ENCODE results near the gene TENT4A.

Gene TENT4A

GRCh38 chr5:6705959-6706358 lies 7.3 kb upstream of the TENT4A start:
- peaks cover 11% of the 10 kb centered on the region for H3K4me1 ChIP-seq (ENCODE audit: low read depth, poor library complexity, severe bottlenecking)
- no peak for TF ChIP-seq CTCF (conservative IDR thresholded peaks at IDR 0.05; ENCODE audit: low read depth, low read length)
- no peaks in the 10 kb centered on the region for H3K27me3 ChIP-seq (ENCODE audit: insufficient read depth, low read depth)
- H3K4me2 ChIP-seq: no peak overlapping the region
- H3K4me3 ChIP-seq (IDR thresholded peaks at IDR 0.05; ENCODE audit: insufficient read depth, low read depth, low read length): no peak overlapping the region
- H3K9ac ChIP-seq: no peak overlapping the region
- H2AFZ ChIP-seq (ENCODE audit: low read depth): no peak overlapping the region
- H4K20me1 ChIP-seq (ENCODE audit: insufficient read depth): no peaks in the 10 kb centered on the region
- no peaks in the 10 kb centered on the region for H3K79me2 ChIP-seq (ENCODE audit: insufficient read depth, low read depth)
- H3K27ac ChIP-seq: no peak overlapping the region
- no peaks in the 10 kb centered on the region for H3K36me3 ChIP-seq (ENCODE audit: insufficient read depth)

- H2AFZ ChIP-seq (ENCODE audit: low read depth): no peak overlapping the region
Observed at GRCh38 chr5:6707852-6708251, 5.4 kb upstream of the TENT4A start.

GRCh38 chr5:6708814-6709213 lies 4.4 kb upstream of the TENT4A start:
- Histone ChIP-seq H3K4me1 (ENCODE audit: low read depth, poor library complexity, severe bottlenecking) (peaks cover 20% of the 10 kb centered on the region), H3K36me3 (ENCODE audit: insufficient read depth) (no peaks in the 10 kb centered on the region), H4K20me1 (ENCODE audit: insufficient read depth) (no peaks in the 10 kb centered on the region), H3K4me3 (IDR thresholded peaks at IDR 0.05; ENCODE audit: insufficient read depth, low read depth, low read length) (no peak overlapping the region), H3K79me2 (ENCODE audit: insufficient read depth, low read depth) (no peaks in the 10 kb centered on the region), H3K4me2 (no peak overlapping the region), H3K27ac (no peak overlapping the region), H3K9ac (no peak overlapping the region), H2AFZ (ENCODE audit: low read depth) (no peak overlapping the region), H3K27me3 (ENCODE audit: insufficient read depth, low read depth) (no peaks in the 10 kb centered on the region)
- TF ChIP-seq CTCF (conservative IDR thresholded peaks at IDR 0.05; ENCODE audit: low read depth, low read length): no peak

More at GRCh38 chr5:6707852-6708251, 5.4 kb upstream of the TENT4A start:
- no peak for TF ChIP-seq CTCF (conservative IDR thresholded peaks at IDR 0.05; ENCODE audit: low read depth, low read length)
- Histone ChIP-seq H4K20me1 (ENCODE audit: insufficient read depth) (no peaks in the 10 kb centered on the region), H3K36me3 (ENCODE audit: insufficient read depth) (no peaks in the 10 kb centered on the region), H3K27me3 (ENCODE audit: insufficient read depth, low read depth) (no peaks in the 10 kb centered on the region), H3K9ac (no peak overlapping the region), H3K4me3 (IDR thresholded peaks at IDR 0.05; ENCODE audit: insufficient read depth, low read depth, low read length) (no peak overlapping the region), H3K79me2 (ENCODE audit: insufficient read depth, low read depth) (no peaks in the 10 kb centered on the region), H3K4me1 (ENCODE audit: low read depth, poor library complexity, severe bottlenecking) (peaks cover 20% of the 10 kb centered on the region), H3K27ac (no peak overlapping the region), H3K4me2 (no peak overlapping the region)

GRCh38 chr5:6710070-6710469 lies 3.2 kb upstream of the TENT4A start:
- H3K27ac ChIP-seq: no peak overlapping the region
- H3K27me3 ChIP-seq (ENCODE audit: insufficient read depth, low read depth): no peaks in the 10 kb centered on the region
- no peak for TF ChIP-seq CTCF (conservative IDR thresholded peaks at IDR 0.05; ENCODE audit: low read depth, low read length)
- peaks cover 6% of the 10 kb centered on the region for H3K79me2 ChIP-seq (ENCODE audit: insufficient read depth, low read depth)
- no peak overlapping the region for H3K4me3 ChIP-seq (IDR thresholded peaks at IDR 0.05; ENCODE audit: insufficient read depth, low read depth, low read length)
- H3K36me3 ChIP-seq (ENCODE audit: insufficient read depth): no peaks in the 10 kb centered on the region
- H3K4me1 ChIP-seq (ENCODE audit: low read depth, poor library complexity, severe bottlenecking): peaks cover 20% of the 10 kb centered on the region
- H4K20me1 ChIP-seq (ENCODE audit: insufficient read depth): peaks cover 5% of the 10 kb centered on the region
- no peak overlapping the region for H3K9ac ChIP-seq
- no peak overlapping the region for H2AFZ ChIP-seq (ENCODE audit: low read depth)
- no peak overlapping the region for H3K4me2 ChIP-seq
